Astrocyte (in vitro differentiated cells and primary cell): ENCODE results near the gene SCYGR3.

Experiments used
- CTCF ChIP-seq: IDR thresholded peaks from 2 replicates; pipeline ENCODE4 v1.5.1; 2011; ENCODE audit warnings: low read depth, mild to moderate bottlenecking, inconsistent platforms, low read length, moderate library complexity; ENCODE audit not compliant: insufficient read depth
- EZH2 ChIP-seq: IDR thresholded peaks from 2 replicates; pipeline ENCODE4 v1.6.1; 2012; ENCODE audit warnings: mild to moderate bottlenecking, low read length, inconsistent platforms; ENCODE audit not compliant: insufficient read depth

- TF ChIP-seq CTCF (no peak), EZH2 (no peak)
These were observed 2.0 kb upstream of the SCYGR3 start for GRCh38 chr2:227616631-227617030.
